Stimulated activated CD8-positive, alpha-beta memory T cell treated with anti-CD3 and anti-CD28 coated beads, Interleukin-7, amount 100 ng/mL, for 48 hours (primary cell): ENCODE measurements around the gene CDH18.
"Not testable (repeated sequence)": the region's sequence is repeated elsewhere in the genome, so short reads cannot be mapped to it uniquely, and the experiment has no call there.

Experiments used
- DNase-seq, 2 donors: peaks; one replicate each; pipeline ENCODE4 v3.0.0-alpha.2; 2020; ENCODE audit warnings: low read depth in 1 of 2; ENCODE audit errors: extremely low read depth in 1 of 2

Gene CDH18

GRCh38 chr5:19862711-19863110, 125.3 kb downstream of the CDH18 start:
- no peak for DNase-seq

DNA sequence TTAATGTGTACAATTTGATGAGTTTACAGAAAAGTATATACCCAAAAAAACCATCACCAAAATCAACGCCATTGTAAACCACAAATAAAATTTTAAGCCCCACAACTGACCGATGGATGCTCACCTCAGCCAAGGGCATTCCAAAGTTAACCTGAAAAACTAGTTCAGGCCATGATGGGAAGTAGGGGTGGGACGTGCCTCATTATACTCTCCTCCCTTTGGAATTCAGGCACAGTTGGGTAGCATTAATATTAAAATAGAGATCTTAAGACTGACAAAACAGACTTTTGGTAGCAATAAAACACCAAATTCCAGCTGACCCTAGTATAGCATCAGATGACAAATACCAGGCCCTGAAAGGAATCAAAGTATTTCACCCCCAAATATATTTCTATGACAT, 129.0 kb downstream of the CDH18 start:
- no peak for DNase-seq

GRCh38 chr5:19855931-19856330, 132.1 kb downstream of the CDH18 start:
- DNase-seq: no peak

DNA sequence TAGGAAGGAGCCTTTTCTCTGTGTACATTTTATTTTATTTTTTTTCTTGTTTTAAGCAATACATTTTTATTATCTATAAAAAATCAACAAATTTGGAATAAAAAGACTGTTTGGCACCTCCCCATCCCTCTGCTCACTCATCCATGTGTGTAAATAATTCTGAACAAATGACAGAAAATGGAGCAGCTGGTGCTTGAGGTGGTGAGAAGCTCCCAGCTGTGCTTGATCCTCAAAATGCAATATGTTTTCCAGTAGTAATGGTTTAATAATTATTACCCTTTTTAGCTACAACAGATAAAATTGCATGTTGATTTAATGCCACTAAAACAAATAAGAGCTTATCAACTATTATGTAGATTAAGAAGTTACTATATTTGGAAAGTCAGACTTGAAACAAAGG, 132.5 kb downstream of the CDH18 start:
- DNase-seq: no peak

DNA sequence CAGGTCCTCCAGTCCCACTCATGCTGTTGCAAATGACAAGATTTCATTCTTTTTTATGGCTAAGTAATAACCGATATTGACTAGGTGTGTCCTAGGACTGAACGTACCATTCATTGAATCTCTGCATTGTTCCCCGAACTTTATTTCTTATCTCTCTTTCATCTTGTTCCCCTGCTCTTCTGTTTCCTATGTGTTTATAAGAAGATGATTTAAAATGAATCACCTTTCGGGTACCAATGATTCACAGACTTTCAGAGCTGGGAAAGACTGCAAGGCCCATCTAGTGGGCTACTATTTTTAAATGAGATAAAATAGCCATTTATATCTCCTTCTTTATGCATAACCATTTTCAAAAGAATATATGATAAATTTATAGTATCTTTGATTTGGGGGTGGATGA, 133.0 kb downstream of the CDH18 start:
- DNase-seq: no peak

- DNase-seq: no peak
These were observed 134.3 kb downstream of the CDH18 start for GRCh38 chr5:19853616-19854240.

GRCh38 chr5:19837536-19838174, 150.3 kb downstream of the CDH18 start:
- no peak for DNase-seq

DNA sequence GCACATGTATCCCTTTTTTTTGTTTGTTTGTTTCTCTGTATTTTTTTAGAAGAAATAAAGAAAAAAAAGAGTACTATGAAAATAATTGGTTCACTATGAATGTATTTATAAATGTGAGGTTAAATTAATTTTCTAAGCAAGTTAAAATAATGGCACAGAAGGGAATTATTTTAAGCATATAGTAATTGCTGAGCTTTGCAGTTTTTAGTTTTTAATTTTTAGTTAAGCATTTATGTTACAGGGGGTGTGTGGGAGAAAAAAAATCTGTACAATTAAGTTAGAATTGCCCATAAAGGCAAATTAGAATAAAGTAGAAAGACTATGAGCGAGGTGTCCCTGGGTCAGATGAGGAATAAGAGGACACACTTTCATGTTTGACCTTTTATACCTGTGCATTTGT, 152.6 kb downstream of the CDH18 start:
- no peak for DNase-seq

- DNase-seq: not testable (repeated sequence)
These were observed 175.3 kb downstream of the CDH18 start for GRCh38 chr5:19812720-19813119.

GRCh38 chr5:19806756-19807155, 181.2 kb downstream of the CDH18 start:
- no peak for DNase-seq

DNA sequence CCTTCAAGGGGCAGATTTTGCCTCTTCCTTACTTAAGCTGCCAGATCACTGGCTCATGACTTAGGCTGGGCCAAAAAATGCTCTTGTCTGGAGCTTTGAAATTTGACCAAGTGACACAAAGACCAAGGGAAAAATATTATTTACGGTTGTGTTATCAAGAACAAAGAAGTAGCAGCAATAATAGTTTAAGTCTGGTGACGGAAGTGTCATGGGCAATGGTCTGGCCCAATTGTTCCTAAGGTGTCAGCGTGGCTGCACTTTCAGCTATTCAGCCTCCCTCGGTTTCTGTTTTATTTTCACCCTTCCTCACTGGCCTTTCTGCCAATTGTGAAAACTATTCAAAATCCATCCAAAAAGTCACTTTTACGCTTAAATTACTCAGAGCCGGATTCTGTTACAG, 185.3 kb downstream of the CDH18 start:
- DNase-seq: no peak

GRCh38 chr5:19795218-19795617, 192.8 kb downstream of the CDH18 start:
- DNase-seq: no peak

GRCh38 chr5:19790829-19791466, 197.1 kb downstream of the CDH18 start:
- DNase-seq: no peak

- DNase-seq: no peak
These were observed 205.4 kb downstream of the CDH18 start for GRCh38 chr5:19782566-19782965.

DNA sequence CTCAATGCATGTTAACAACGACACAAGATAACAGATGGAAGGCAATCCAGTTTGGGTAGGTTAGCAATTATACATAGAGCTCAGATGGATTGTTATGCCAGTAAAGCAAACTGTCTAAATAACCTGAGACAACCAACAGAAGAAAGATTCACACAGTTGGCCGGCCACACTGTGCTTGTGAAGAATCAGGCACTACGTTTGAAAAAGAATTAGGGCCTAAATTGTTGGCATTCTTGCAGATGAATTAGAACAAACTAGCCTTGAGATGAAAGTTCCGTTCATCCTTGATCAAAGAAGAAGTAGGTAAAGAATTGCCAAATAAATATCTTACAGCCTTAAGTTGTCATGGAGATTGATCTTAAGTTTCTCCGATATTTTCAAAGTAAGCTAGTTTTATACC, 210.6 kb downstream of the CDH18 start:
- DNase-seq: no peak

DNA sequence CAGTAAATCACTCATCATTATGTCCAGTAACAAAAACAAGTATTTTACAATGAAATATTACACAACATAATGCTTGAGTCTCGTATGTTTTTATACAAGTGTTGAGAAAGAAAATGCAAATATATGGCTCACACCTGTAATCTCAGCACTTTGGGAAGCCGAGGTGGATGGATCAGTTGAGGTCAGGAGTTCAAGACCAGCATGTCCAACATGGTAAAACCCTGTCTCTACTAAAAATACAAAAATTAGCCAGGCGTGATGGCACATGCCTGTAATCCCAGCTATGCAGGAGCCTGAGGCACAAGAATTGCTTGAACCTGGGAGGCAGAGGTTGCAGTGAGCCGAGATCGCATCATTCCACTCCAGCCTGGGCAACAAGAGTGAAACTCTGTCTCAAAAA, 211.1 kb downstream of the CDH18 start:
- DNase-seq: not testable (repeated sequence)

DNA sequence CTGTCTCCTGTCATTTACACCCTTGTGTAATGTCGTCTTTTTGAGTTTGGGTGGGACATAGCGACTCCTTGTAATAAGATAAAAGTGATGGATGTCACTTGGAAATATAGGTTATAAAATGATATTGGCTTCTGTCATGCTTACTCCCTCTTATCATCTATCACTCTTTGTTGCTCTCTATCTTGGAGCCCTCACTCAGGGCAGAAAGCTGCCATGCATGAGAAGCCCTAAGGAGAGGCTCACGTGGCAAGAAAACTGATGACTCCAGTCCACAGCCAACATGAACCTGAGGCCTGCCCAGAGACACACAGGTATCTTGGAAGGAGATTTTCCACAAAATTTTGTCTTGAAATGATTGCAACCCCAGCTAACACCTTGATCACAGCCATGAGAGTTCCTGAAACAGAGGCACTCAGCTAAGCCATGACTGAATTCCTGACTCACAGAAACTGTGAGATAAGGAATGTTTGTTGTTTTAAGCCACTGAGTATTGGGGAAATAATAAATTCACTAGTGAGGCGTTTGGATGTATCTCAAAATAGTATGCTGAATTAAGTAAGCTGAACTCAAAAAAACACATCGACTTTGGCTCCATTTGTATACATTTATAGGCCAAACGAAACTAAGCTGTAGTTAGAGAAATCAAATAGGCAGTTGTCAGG, 216.7 kb downstream of the CDH18 start:
- no peak for DNase-seq

GRCh38 chr5:19770396-19770795, 217.6 kb downstream of the CDH18 start:
- DNase-seq: no peak

DNA sequence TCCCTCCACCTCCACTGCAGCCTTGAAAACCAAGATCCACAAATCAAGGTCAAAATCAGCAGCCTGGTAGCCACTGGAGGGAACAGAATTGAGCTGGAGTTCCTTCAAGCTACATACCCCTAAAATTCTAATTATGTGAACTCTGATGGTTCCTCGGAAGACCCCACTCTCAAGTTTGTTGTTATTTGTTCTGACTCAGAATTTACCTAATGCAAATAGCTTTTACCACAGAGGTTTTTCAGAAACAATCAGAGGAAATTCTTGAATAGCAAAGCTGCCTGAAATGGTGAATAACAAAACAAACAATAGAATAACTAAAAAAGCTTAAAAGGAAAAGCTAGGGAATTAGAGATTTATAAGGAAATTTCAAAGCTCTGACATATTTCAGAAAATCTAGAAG, 220.0 kb downstream of the CDH18 start:
- no peak for DNase-seq

- no peak for DNase-seq
These were observed 234.4 kb downstream of the CDH18 start for GRCh38 chr5:19753579-19753978.

DNA sequence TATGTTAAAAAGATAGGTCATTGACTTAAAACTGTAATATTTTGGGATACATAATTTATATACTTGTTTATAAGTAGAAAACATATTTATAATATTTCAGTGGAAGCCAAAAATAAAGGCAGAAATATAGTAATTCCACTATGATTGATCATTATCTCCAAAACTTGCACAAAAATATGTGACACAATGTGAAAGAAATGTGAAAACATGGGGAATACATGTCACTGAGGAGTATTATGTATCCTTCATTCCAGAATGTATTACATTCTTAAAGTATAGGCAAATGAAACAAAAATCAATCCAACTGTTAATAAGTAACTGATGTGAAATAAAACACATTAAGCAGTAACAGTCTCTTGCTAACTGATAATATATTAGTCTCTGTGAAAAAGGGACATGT, 236.7 kb downstream of the CDH18 start:
- no peak for DNase-seq

GRCh38 chr5:19745247-19745646, 242.8 kb downstream of the CDH18 start:
- DNase-seq: no peak
